ENCODE results near the gene NMNAT2. TPM values are rescaled to one million over a fixed set of nuclear protein-coding genes. Genes with fewer than 3 reads are reported as not detected.

NMNAT2 gene
- total RNA-seq, 1 experiment from 2014 or later, result 0.17 TPM

DNA sequence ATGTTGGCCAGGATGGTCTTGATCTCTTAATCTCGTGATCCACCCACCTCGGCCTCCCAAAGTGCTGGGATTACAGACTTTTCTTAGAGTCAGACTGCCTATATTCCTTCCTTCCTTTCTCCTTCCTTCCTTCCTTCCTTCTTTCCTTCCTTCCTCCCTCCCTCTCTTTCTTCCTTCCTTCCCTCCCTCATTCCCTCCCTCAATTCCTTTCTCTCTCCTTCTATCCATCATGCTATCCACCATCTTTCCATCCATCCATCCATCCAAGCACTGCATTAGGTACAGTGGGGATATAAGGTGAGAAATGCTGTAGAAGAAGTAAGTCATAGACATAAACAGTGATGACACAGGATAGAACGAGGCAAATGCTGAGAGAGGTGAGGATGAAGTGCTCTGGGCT lies 218.9 kb downstream of the NMNAT2 start:
- Histone ChIP-seq H3K36me3 (ENCODE audit: insufficient read depth, low read length, poor library complexity, severe bottlenecking) (no peaks in the 10 kb centered on the region), H3K9me3 (ENCODE audit: low read depth, low read length, poor library complexity, severe bottlenecking) (no peaks in the 10 kb centered on the region), H3K27ac (ENCODE audit: low read depth, low read length, poor library complexity, severe bottlenecking) (no peak overlapping the region), H3K27me3 (replicated peaks; ENCODE audit: insufficient read depth, low read depth, low read length, poor library complexity) (no peaks in the 10 kb centered on the region), H3K4me1 (ENCODE audit: insufficient read depth, low read length, poor library complexity, severe bottlenecking) (no peaks in the 10 kb centered on the region), H3K4me3 (ENCODE audit: low read depth, low read length, poor library complexity, severe bottlenecking) (no peak overlapping the region)
- ChIA-PET CTCF (no interaction called here), POLR2A (ENCODE audit: low non-redundant PET) (no interaction called here)
- BruUV-seq (replicated peaks), result no TSS peak
- intact Hi-C loops (cut with micrococcal nuclease; ENCODE audit: unreplicated experiment), result no loop called here
- DNase-seq (ENCODE audit: low spot score), result no peak
- TF ChIP-seq, protein P1, sequence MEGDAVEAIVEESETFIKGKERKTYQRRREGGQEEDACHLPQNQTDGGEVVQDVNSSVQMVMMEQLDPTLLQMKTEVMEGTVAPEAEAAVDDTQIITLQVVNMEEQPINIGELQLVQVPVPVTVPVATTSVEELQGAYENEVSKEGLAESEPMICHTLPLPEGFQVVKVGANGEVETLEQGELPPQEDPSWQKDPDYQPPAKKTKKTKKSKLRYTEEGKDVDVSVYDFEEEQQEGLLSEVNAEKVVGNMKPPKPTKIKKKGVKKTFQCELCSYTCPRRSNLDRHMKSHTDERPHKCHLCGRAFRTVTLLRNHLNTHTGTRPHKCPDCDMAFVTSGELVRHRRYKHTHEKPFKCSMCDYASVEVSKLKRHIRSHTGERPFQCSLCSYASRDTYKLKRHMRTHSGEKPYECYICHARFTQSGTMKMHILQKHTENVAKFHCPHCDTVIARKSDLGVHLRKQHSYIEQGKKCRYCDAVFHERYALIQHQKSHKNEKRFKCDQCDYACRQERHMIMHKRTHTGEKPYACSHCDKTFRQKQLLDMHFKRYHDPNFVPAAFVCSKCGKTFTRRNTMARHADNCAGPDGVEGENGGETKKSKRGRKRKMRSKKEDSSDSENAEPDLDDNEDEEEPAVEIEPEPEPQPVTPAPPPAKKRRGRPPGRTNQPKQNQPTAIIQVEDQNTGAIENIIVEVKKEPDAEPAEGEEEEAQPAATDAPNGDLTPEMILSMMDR (conservative IDR thresholded peaks at IDR 0.05; ENCODE audit: low read depth, low read length), result no peak
- no peak for TF ChIP-seq EZH2 (IDR thresholded peaks at IDR 0.05; ENCODE audit: borderline replicate concordance, low read depth, low read length, poor library complexity, severe bottlenecking)

DNA sequence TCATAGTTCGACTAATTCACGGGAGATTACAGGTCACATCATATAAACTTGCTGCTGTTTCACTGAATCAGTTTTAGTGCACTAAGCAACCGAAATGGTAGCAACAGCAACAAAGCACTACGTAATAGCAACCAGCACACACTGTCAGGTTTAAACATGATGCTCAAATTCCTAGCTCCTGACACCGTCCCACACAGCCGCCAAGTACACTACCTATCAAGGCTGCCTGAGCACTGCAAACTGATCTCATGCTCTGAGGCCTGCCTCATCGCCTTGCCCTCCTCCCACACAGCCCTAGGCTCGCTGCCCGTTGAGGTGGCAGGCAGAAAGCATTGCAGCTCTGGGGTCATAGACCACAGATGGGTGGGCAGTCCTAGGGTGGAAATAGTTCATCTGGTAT lies 219.7 kb downstream of the NMNAT2 start:
- POLR2A ChIA-PET (ENCODE audit: low non-redundant PET), result no interaction called here
- CTCF ChIA-PET, result no interaction called here

More for the DNA sequence above, 219.7 kb downstream of the NMNAT2 start:
- no peak for TF ChIP-seq EZH2 (IDR thresholded peaks at IDR 0.05; ENCODE audit: borderline replicate concordance, low read depth, low read length, poor library complexity, severe bottlenecking)
- TF ChIP-seq, protein P1 (conservative IDR thresholded peaks at IDR 0.05; ENCODE audit: low read depth, low read length), result no peak
- no peak for DNase-seq (ENCODE audit: low spot score)
- H3K27ac ChIP-seq (ENCODE audit: low read depth, low read length, poor library complexity, severe bottlenecking), result no peak overlapping the region
- BruUV-seq (replicated peaks), result no TSS peak
- H3K36me3 ChIP-seq (ENCODE audit: insufficient read depth, low read length, poor library complexity, severe bottlenecking), result no peaks in the 10 kb centered on the region
- intact Hi-C loops (cut with micrococcal nuclease; ENCODE audit: unreplicated experiment), result no loop called here
- H3K27me3 ChIP-seq (replicated peaks; ENCODE audit: insufficient read depth, low read depth, low read length, poor library complexity), result no peaks in the 10 kb centered on the region
- no peaks in the 10 kb centered on the region for H3K4me1 ChIP-seq (ENCODE audit: insufficient read depth, low read length, poor library complexity, severe bottlenecking)
- no peaks in the 10 kb centered on the region for H3K9me3 ChIP-seq (ENCODE audit: low read depth, low read length, poor library complexity, severe bottlenecking)
- no peak overlapping the region for H3K4me3 ChIP-seq (ENCODE audit: low read depth, low read length, poor library complexity, severe bottlenecking)

Other genes with a start within 250 kb of the NMNAT2 start
- gene LAMC2, start 232.1 kb downstream of the NMNAT2 start, total RNA-seq (2021), result 0.11 and 0.26 TPM in 2 replicates
- 80.8 and 90.7 TPM in 2 replicates for gene SMG7, start 54.1 kb upstream of the NMNAT2 start, total RNA-seq (2021)
- not detected in 2 replicates for gene NCF2, start 172.1 kb upstream of the NMNAT2 start, total RNA-seq (2021)
- gene ARPC5, start 217.4 kb upstream of the NMNAT2 start, total RNA-seq (2021), result 138 and 158 TPM in 2 replicates
- not detected in 2 replicates for gene APOBEC4, start 234.9 kb upstream of the NMNAT2 start, total RNA-seq (2021)